BJ (cell line): ENCODE data around the gene VPS25. TPM values are rescaled to one million over a fixed set of nuclear protein-coding genes. Genes with fewer than 3 reads are reported as not detected.

Experiments
- CTCF ChIA-PET: fragments of 350-600 bp; formaldehyde crosslinking; extraction: SDS; loops from one replicate; lab custom pipeline; 2021; ENCODE audit warnings: antibody characterized with exemption, inconsistent platforms; lab: Yijun Ruan, JAX
- POLR2A ChIA-PET: fragments of 300-600 bp; sonication (Branson Sonifier 250); formaldehyde crosslinking; extraction: SDS; loops from one replicate; lab custom pipeline; 2021; ENCODE audit warnings: antibody characterized with exemption; lab: Charles Lee
- DNase-seq: peaks from one replicate; pipeline ENCODE4 v3.0.0-alpha.2; 2011; ENCODE audit warnings: low read depth
- H3K27me3 ChIP-seq: 2 replicates; pipeline ENCODE4 v1.6.0; 2011; ENCODE audit warnings: low read length; ENCODE audit not compliant: control insufficient read depth, insufficient read depth
- H3K36me3 ChIP-seq: 2 replicates; pipeline ENCODE4 v1.5.1; 2011; ENCODE audit warnings: low read length; ENCODE audit not compliant: control insufficient read depth, insufficient read depth
- H3K4me3 ChIP-seq: 2 replicates; pipeline ENCODE4 v1.5.1; 2011; ENCODE audit warnings: low read depth, mild to moderate bottlenecking, control low read depth, low read length
- polyA plus RNA-seq: library from polyadenylated mRNA; depleted of rRNA; stranded (reverse); fragments of >200 nt; gene quantifications from 2 replicates; pipeline ENCODE4 v1.2.3, GENCODE V29; 2011
- TF ChIP-seq, protein P1 (sequence below): IDR thresholded peaks from 2 replicates; pipeline ENCODE4 v1.5.1; 2011; ENCODE audit warnings: low read depth, mild to moderate bottlenecking, control low read depth, inconsistent platforms, low read length, moderate library complexity; ENCODE audit not compliant: insufficient read depth

VPS25 gene
- polyA plus RNA-seq, 1 experiment, result 181 TPM

DNA sequence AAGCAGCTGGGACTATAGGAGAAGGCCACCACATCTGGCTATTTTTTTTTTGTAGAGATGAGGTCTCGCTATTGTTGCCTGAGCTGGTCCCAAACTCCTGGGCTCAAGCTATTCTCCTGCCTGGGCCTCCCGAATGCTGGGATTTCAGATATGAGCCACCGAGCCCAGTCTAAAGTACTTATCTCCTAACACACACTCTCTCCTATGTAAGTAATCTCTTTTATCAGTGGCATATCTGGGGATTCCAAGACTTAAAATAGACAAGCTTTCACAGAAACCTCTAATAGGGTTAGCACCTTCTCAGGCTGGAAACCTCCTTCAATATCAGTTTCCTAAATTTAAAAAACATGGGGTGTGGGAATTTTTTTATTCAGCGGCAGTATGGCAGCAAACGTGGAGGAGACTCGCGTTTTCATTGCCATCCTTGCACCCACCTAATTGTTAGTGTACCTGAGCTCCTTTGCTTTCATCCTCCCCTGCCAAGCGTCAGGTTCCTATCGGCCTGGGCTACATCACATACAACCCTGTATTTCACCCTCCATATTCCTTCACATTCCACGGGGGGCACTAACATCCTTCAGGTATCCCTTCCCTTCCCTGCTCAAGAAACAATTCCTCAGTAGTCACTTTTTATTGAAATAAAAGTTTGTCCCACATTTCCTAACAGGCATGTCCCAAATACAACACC lies 29.5 kb upstream of the VPS25 start:
- DNase-seq, result no peak
- H3K27me3 ChIP-seq, result no peaks in the 10 kb centered on the region
- H3K4me3 ChIP-seq, result peak overlapping the region; percentile 69
- POLR2A ChIA-PET, result no interaction called here
- CTCF ChIA-PET, result interaction anchor here (0.9 to 1.8 kb wide), 5 partner anchors 17 to 80 kb away, joined by 3 to 7 read pairs (median 3); partner anchors contain the start of genes BECN1 and RAMP2
- TF ChIP-seq, protein P1, sequence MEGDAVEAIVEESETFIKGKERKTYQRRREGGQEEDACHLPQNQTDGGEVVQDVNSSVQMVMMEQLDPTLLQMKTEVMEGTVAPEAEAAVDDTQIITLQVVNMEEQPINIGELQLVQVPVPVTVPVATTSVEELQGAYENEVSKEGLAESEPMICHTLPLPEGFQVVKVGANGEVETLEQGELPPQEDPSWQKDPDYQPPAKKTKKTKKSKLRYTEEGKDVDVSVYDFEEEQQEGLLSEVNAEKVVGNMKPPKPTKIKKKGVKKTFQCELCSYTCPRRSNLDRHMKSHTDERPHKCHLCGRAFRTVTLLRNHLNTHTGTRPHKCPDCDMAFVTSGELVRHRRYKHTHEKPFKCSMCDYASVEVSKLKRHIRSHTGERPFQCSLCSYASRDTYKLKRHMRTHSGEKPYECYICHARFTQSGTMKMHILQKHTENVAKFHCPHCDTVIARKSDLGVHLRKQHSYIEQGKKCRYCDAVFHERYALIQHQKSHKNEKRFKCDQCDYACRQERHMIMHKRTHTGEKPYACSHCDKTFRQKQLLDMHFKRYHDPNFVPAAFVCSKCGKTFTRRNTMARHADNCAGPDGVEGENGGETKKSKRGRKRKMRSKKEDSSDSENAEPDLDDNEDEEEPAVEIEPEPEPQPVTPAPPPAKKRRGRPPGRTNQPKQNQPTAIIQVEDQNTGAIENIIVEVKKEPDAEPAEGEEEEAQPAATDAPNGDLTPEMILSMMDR, result no peak
- H3K36me3 ChIP-seq, result no peaks in the 10 kb centered on the region

DNA sequence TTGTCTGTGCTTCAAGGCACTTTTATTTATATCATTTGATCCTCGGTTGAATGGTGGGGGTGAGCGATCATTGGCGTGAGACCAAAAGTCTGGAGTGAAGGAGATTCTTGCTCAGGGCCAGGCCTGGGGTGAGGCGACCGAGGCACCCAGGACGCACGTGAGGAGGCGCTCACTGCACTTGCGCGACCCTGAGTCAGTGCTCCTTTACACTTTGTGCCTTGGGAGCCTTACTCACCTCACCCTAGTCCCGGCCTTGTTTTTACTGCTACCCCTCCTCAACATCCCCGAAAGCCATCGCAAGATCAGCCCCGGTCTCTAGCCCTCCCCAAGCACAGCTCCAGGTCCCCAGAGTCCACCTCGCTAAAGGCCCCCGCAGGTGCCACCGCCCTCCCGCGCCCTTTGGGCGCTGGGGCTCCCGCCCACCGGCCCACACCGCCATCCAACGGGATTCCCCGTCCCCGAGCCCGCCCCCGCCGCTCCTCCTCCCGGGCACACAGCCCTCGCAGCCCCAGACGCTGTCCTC lies 28.9 kb upstream of the VPS25 start:
- TF ChIP-seq, protein P1, result no peak
- no peak for DNase-seq
- Histone ChIP-seq H3K4me3 (peak overlapping the region; percentile 69), H3K36me3 (no peaks in the 10 kb centered on the region), H3K27me3 (0 out of 2 replicates have a peak, but pooled peaks cover 1% of the 10 kb centered on the region)
- CTCF ChIA-PET, result interaction anchor here (1.2 to 1.8 kb wide), 3 partner anchors 16 to 80 kb away, joined by 3 to 7 read pairs (median 3); partner anchors contain the start of genes BECN1 and RAMP2
- POLR2A ChIA-PET, result no interaction called here

GRCh38 chr17:42744806-42745617 lies 28.2 kb upstream of the VPS25 start, which contains the start of gene EZH1:
EZH1 (minus strand) TSS chr17:42745040; CDS start chr17:42728941, 16,099 bp downstream.
- no peaks in the 10 kb centered on the region for H3K36me3 ChIP-seq
- 0 out of 2 replicates have a peak, but pooled peaks cover 2% of the 10 kb centered on the region for H3K27me3 ChIP-seq
- ChIA-PET CTCF (interaction anchor here (1.8 kb wide), 1 partner anchor 19 kb away, joined by 7 read pairs; no protein-coding TSS in a partner anchor), POLR2A (no interaction called here)
- peak; percentile 44 for DNase-seq
- TF ChIP-seq, protein P1, result no peak
- H3K4me3 ChIP-seq, result peak within 1 kb of the TSS; percentile 69

DNA sequence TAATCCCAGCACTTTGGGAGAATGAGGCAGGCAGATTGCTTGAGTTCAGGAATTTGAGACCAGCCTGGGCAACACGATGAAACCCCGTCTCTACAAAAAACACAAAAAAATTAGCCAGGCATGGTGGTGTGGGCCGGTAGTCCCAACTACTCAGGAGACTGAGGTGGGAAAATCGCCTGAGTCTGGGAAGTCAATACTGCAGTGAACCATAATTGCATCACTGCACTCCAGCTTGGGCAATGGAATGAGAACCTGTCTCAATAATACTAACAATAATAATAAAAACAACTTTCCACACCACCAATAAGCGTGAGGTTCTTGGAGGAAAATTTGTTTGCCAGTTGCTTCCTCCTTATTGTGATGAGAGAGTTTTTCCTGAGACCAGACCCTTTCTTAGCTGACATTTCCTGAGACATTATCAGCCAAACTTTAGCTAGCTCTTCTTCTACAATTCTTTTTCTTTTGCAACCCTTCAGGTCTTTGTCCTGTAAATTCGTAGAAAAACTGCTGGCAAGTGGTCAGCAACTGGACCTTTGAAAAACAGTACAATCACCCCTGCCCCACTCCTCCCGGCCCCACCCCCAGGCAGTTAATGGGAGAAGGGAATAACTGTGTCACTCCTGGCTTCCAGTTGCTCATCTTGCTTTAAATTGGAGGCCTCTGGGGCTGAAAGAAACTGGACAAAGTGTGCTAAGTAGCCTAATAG lies 24.9 kb upstream of the VPS25 start:
- CTCF ChIA-PET, result interaction anchor here (1.2 to 5.5 kb wide), 4 partner anchors 14 to 170 kb away, joined by 3 to 36 read pairs (median 5); partner anchors contain the start of gene RAMP2
- no peak overlapping the region for H3K4me3 ChIP-seq
- no peaks in the 10 kb centered on the region for H3K36me3 ChIP-seq
- TF ChIP-seq, protein P1, result no peak
- no peak for DNase-seq
- POLR2A ChIA-PET, result no interaction called here
- peaks cover 7% of the 10 kb centered on the region for H3K27me3 ChIP-seq
